GM23248 (cell line): ENCODE data around the gene KCNH6.

Source experiments
- EZH2 ChIP-seq: fragments of 200-600 bp; sonication (generic); IDR thresholded peaks from 2 replicates; pipeline ENCODE4 v1.6.1; 2018; ENCODE audit warnings: antibody characterized with exemption, mild to moderate bottlenecking; ENCODE audit not compliant: insufficient read depth, poor library complexity, severe bottlenecking
- EZH2phosphoT487 ChIP-seq: fragments of 200-600 bp; sonication (generic); IDR thresholded peaks from 2 replicates; pipeline ENCODE4 v1.6.1; 2018; ENCODE audit warnings: antibody characterized with exemption, moderate library complexity, mild to moderate bottlenecking, low read depth; ENCODE audit not compliant: insufficient read depth

GRCh38 chr17:63489291-63489690 lies 33.9 kb upstream of the KCNH6 start:
- TF ChIP-seq EZH2phosphoT487: no peak
- no peak for TF ChIP-seq EZH2
